ENCODE data around the gene TPT1. TPM values are rescaled to one million over a fixed set of nuclear protein-coding genes. Genes with fewer than 3 reads are reported as not detected.

Gene TPT1
- total RNA-seq, 1 donor, result 2,232 TPM

- DNase-seq (ENCODE audit: insufficient read length, low spot score, missing footprints), result peak; percentile 90
- H4K20me1 ChIP-seq (ENCODE audit: insufficient read depth, low read length), result peaks cover 7% of the 10 kb centered on the region
- H3K4me1 ChIP-seq (ENCODE audit: insufficient read depth, low read length), result peaks cover 18% of the 10 kb centered on the region
- H3K9me3 ChIP-seq (ENCODE audit: low read depth, low read length), result no peaks in the 10 kb centered on the region
- no peak overlapping the region for H3K4me3 ChIP-seq (ENCODE audit: insufficient read depth, low read length)
- H2AFZ ChIP-seq (ENCODE audit: low read length), result no peak overlapping the region
- H3K36me3 ChIP-seq (ENCODE audit: insufficient read depth, low read length), result peaks cover 3% of the 10 kb centered on the region
- H3K27ac ChIP-seq (ENCODE audit: low read depth, low read length), result no peak overlapping the region
- no peaks in the 10 kb centered on the region for H3K27me3 ChIP-seq (ENCODE audit: insufficient read depth, low read length)
- H3K79me2 ChIP-seq (ENCODE audit: insufficient read depth, low read length), result no peaks in the 10 kb centered on the region
- TF ChIP-seq CTCF (IDR thresholded peaks at IDR 0.05; ENCODE audit: extremely low read depth, low read depth, low read length), result no peak
- H3K4me2 ChIP-seq (ENCODE audit: insufficient read depth, low read length), result no peak overlapping the region
Measured at GRCh38 chr13:45374917-45375316, 33.9 kb upstream of the TPT1 start.

GRCh38 chr13:45373162-45373547 is 32.2 kb upstream of the TPT1 start:
- no peak overlapping the region for H3K4me2 ChIP-seq (ENCODE audit: insufficient read depth, low read length)
- peaks cover 5% of the 10 kb centered on the region for H3K36me3 ChIP-seq (ENCODE audit: insufficient read depth, low read length)
- H3K27me3 ChIP-seq (ENCODE audit: insufficient read depth, low read length), result no peaks in the 10 kb centered on the region
- no peak for TF ChIP-seq CTCF (IDR thresholded peaks at IDR 0.05; ENCODE audit: extremely low read depth, low read depth, low read length)
- DNase-seq (ENCODE audit: insufficient read length, low spot score, missing footprints), result no peak
- H3K9me3 ChIP-seq (ENCODE audit: low read depth, low read length), result no peaks in the 10 kb centered on the region
- H2AFZ ChIP-seq (ENCODE audit: low read length), result no peak overlapping the region
- H3K4me3 ChIP-seq (ENCODE audit: insufficient read depth, low read length), result no peak overlapping the region
- peaks cover 7% of the 10 kb centered on the region for H4K20me1 ChIP-seq (ENCODE audit: insufficient read depth, low read length)
- H3K27ac ChIP-seq (ENCODE audit: low read depth, low read length), result no peak overlapping the region
- peaks cover 18% of the 10 kb centered on the region for H3K4me1 ChIP-seq (ENCODE audit: insufficient read depth, low read length)
- no peaks in the 10 kb centered on the region for H3K79me2 ChIP-seq (ENCODE audit: insufficient read depth, low read length)

GRCh38 chr13:45372189-45373161 is 31.5 kb upstream of the TPT1 start:
- Histone ChIP-seq H3K9me3 (ENCODE audit: low read depth, low read length) (no peaks in the 10 kb centered on the region), H3K36me3 (ENCODE audit: insufficient read depth, low read length) (peaks cover 5% of the 10 kb centered on the region), H3K4me3 (ENCODE audit: insufficient read depth, low read length) (no peak overlapping the region), H3K79me2 (ENCODE audit: insufficient read depth, low read length) (no peaks in the 10 kb centered on the region), H3K4me1 (ENCODE audit: insufficient read depth, low read length) (peaks cover 18% of the 10 kb centered on the region), H3K27ac (ENCODE audit: low read depth, low read length) (no peak overlapping the region), H4K20me1 (ENCODE audit: insufficient read depth, low read length) (peaks cover 7% of the 10 kb centered on the region), H2AFZ (ENCODE audit: low read length) (no peak overlapping the region), H3K4me2 (ENCODE audit: insufficient read depth, low read length) (no peak overlapping the region), H3K27me3 (ENCODE audit: insufficient read depth, low read length) (no peaks in the 10 kb centered on the region)
- no peak for TF ChIP-seq CTCF (IDR thresholded peaks at IDR 0.05; ENCODE audit: extremely low read depth, low read depth, low read length)
- no peak for DNase-seq (ENCODE audit: insufficient read length, low spot score, missing footprints)

- Histone ChIP-seq H3K4me3 (ENCODE audit: insufficient read depth, low read length) (peak overlapping the region; percentile 53), H4K20me1 (ENCODE audit: insufficient read depth, low read length) (peaks cover 7% of the 10 kb centered on the region), H2AFZ (ENCODE audit: low read length) (peak overlapping the region; percentile 33), H3K4me2 (ENCODE audit: insufficient read depth, low read length) (peak overlapping the region; percentile 78), H3K27ac (ENCODE audit: low read depth, low read length) (no peak overlapping the region), H3K27me3 (ENCODE audit: insufficient read depth, low read length) (no peaks in the 10 kb centered on the region), H3K9me3 (ENCODE audit: low read depth, low read length) (no peaks in the 10 kb centered on the region), H3K4me1 (ENCODE audit: insufficient read depth, low read length) (peaks cover 18% of the 10 kb centered on the region), H3K36me3 (ENCODE audit: insufficient read depth, low read length) (peaks cover 5% of the 10 kb centered on the region), H3K79me2 (ENCODE audit: insufficient read depth, low read length) (no peaks in the 10 kb centered on the region)
- peak; percentile 94 for TF ChIP-seq CTCF (IDR thresholded peaks at IDR 0.05; ENCODE audit: extremely low read depth, low read depth, low read length)
- peak; percentile 95 for DNase-seq (ENCODE audit: insufficient read length, low spot score, missing footprints)
Measured at GRCh38 chr13:45370922-45371406, 30.0 kb upstream of the TPT1 start.

All from osteoblast (primary cell).